COLO829 (cell line): ENCODE measurements around the gene CYP2B6.
"Not testable (repeated sequence)": the region's sequence is repeated elsewhere in the genome, so short reads cannot be mapped to it uniquely, and the experiment has no call there.

ENCODE experiments used
- DNase-seq: peaks from one replicate; pipeline ENCODE4 v3.0.0; 2012; ENCODE audit warnings: low spot score

Gene CYP2B6

DNA sequence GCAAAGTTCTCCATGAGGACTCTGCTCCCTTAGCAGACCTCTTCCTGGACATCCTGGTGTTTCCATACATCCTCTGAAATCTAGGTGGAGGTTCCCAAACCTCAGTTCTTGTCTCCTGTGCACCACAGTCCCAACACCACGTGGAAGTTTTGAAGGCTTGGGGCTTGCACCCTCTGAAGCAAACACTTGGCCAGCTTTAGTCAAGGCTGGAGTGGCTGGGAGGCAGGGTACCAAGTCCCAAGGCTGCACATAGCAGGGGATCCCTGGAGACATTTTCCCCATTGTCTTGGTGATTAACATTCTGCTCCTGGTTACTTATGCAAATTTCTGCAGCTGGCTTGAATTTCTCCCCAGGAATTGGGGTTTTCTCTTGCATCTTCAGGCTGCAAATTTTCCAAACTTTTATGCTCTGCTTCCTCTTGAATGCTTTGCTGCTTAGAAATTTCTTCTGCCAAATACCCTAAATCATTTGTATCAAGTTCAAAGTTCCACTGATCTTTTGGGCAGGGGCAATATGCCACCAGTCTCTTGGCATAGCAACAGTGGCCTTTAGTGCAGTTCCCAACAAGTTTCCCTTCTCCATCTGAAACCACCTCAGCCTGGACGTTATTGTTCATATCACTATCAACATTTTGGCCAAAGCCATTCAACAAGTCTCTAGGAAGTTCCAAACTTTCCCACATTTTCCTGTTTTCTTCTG lies 10.2 kb upstream of the CYP2B6 start:
- DNase-seq = not testable (repeated sequence)

DNA sequence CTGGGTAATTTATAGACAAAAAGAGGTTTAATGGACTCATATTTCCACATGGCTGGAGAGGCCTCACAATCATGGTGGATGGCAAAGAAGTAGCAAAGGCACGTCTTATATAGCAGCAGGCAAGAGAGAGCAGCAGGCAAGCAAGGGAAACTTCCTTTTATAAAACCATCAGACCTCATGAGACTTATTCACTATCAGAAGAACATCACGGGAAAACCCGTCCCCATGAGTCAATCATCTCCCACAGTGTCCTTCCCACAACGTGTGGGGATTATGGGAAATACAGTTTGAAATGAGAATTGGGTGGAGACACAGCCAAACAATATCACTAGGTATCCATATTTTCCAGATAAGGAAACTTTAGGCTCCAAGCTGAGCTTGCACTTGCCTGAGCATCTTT lies 9.5 kb upstream of the CYP2B6 start:
- DNase-seq = no peak

DNA sequence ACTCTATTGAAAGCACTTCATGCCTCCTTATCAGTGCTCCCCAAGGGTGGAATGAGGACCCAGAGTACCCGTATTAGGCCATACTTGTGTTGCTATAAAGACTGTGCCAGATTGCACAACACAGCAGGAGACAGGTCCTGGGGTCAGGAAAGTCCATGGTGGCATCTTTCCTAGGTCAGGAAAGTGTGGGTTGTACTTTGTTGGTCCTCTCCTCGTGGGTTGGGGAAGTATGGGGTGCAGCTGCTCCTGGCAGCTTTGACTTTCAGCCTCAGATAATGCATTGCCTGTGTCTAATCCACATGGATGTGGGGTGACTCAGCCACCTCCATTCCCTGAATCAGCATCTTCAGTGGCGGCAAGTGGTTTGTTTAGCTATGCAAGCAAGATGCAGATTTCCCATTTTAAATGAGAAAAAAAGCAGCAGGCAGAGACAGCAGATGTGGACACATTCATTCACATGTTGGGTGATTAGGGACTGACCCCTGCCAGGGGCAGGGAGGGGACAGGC lies 8.4 kb upstream of the CYP2B6 start:
- DNase-seq = no peak

DNA sequence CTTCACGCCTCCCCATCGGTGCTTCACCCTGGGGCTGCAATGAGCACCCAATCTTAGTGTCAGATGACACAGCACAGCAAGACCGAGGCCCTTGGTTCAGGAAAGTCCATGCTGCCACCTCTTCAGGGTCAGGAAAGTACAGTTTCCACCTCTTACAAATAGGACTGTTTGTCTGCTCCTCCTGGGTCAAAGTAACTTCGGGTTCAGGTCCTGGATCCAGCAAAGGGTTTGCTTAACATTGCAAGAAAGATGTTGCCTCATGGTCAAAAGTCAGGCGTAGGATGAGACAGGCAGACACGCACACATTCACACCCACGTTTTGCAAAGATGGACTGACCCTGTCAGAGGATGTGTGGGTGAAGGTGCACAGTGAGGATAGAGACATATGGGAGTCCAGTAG lies 1.6 kb upstream of the CYP2B6 start:
- no peak for DNase-seq

DNA sequence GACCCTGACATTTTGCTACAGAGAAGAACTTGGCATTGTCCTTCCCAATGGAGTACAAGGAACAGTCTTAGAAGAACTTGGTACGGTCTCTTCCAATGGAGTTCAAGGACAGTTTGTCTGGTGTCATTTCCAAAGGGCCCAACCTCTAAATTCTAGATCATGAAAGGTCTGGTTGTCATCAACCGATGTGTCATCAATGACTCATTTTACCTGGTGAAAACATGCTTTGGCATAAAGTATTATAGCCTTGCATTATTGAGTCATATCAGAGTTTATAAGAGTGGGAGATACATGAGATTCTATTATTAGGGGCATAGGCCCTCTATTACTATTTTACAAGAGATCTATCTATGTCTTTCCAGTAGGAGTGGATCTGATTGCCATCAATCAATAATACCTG lies 4.3 kb downstream of the CYP2B6 start:
- no peak for DNase-seq

DNA sequence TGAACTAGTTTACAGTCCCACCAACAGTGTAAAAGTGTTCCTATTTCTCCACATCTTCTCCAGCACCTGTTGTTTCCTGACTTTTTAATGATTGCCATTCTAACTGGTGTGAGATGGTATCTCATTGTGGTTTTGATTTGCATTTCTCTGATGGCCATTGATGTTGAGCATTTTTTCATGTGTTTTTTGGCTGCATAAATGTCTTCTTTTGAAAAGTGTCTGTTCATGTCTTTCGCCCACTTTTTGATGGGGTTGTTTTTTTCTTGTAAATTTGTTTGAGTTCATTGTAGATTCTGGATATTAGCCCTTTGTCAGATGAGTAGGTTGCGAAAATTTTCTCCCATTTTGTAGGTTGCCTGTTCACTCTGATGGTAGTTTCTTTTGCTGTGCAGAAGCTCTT lies 7.9 kb downstream of the CYP2B6 start:
- not testable (repeated sequence) for DNase-seq

DNA sequence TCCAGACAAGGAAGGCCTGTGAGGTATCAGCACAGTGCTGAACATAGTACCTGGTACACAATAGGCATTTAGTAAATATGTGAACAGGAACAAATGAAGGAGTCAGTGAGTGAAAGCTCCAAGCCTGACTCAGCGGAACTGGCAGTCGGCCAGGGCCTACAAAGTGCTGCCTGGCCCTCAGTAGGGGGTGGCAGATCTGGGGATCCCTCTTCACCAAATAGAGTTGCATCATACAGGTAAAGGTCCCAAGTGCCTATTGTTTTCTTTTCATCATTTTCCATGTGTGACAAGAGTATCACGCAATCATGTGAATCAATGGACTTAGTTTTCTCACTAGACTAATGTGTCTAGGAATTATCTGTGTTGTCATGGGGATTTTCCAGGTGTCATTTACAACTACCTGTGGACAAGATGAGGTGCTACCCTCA lies 9.2 kb downstream of the CYP2B6 start:
- DNase-seq = no peak

DNA sequence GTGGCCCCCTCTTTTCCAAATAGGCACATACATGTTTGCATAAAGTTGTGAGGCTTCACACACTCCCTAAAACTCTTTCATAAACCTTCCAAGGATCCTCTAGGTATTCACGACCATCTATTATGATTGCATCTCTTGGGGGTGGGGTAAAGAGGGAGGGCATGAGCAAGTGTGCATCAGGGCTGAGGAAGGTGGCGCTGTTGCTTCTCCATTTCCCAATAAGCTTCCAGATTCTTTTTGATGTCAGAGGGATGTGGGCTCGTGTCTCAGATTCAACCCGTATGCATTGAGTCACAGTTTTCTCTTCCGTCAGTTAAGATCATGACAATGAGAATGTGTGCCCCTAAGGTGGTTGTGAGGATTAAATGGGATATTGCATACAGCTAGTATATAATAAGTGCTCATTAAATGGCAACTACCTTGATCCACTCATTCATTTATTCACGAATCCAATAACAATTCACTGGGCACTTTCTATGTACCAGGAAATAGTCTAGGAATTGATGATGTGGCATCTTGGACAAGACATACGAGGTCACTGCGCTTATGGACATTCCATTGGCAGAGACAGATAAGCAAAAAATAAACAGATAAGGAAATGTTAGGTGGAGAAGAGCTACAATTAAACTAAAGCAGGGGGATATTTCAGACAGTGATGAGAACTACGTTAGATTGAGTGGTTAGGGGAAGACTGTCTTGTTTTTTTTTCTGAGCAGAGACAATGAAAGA lies 10.3 kb downstream of the CYP2B6 start:
- no peak for DNase-seq

DNA sequence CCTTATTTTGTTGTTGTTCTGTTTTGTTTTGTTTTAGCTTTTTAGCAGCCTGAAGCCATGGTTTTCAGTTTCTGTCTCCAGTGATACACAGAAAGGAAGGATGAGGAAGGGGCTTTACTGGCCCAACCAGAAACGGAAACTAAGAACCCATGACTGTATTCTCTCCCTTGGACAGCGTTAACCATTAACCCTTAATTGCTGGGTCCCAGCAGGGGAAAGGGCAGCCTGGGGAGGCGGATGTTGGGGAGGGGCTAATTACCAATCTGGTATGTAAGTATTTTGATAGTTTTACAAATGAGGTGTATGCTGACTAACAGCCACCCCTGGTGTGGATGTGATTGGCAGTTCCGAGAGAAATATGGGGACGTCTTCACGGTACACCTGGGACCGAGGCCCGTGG lies 12.6 kb downstream of the CYP2B6 start:
- DNase-seq = not testable (repeated sequence)

DNA sequence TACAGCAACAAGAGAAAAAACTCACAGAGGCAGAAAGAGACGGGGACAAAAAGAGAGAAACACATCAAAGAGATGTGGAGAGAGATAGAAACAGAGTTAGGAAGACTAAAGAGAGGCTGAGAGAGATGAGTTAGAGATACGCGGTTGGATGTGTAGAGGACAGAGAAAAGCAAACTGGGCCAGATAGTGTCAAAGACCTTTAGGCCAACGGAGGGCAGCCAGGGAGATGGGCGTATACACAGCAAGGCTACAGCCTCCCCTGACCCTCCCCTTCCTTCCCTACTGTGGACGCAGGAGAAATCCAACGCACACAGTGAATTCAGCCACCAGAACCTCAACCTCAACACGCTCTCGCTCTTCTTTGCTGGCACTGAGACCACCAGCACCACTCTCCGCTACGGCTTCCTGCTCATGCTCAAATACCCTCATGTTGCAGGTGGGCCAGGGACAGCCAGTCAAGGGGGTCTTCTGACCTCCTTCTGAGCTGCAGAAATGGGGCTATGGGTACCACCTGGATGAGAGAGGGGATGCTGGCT lies 18.7 kb downstream of the CYP2B6 start:
- DNase-seq = no peak

DNA sequence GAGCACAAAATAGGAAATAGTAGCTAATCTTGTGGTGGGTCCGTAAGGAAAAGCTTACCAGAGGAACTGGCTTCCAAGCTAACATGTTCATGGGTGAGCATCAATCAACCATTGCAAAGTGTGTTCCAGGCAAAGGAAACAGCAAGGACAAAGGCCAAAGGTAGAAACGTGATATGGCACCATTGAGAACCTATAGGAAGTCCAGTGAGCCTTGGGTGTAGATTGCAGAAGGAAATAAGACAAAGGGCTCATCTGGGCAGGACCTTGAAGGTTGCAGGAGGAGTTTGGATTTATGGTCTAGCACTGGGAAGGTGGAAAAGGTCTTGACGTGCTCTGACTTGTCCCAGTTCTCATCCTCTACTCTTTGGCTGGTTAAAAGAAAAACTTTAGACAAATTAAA lies 22.3 kb downstream of the CYP2B6 start:
- no peak for DNase-seq

DNA sequence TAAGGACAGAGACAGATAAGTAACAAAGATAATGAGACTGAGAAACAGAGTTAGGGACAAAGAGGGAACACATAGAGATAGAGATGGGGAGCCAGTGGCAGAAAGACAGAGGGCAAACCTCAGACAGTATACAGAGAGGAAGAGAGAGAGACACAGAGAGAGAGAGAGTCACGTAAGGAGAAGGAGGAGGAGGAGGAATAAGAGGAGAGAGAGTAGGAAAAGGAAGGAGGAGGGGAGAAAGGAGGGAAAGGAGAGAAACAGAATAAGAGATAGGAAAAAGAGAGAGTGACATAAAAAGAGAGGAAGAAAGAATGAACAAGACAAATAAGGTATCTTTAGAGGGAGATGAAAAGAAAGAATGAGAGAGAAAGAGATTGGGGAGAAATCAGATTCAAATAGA lies 23.6 kb downstream of the CYP2B6 start:
- DNase-seq = no peak

DNA sequence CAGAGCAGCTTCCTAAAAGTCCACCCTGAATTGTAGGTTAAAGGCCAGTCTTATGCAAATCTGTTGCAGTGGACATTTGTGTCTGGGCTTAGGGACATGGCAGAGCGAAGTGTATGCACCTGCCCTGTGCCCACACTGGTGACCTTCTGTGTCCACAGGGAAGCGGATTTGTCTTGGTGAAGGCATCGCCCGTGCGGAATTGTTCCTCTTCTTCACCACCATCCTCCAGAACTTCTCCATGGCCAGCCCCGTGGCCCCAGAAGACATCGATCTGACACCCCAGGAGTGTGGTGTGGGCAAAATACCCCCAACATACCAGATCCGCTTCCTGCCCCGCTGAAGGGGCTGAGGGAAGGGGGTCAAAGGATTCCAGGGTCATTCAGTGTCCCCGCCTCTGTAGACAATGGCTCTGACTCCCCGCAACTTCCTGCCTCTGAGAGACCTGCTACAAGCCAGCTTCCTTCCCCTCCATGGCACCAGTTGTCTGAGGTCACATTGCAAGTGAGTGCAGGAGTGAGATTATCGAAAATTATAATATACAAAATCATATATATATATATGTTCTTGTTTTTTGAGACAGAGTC lies 25.5 kb downstream of the CYP2B6 start:
- DNase-seq = no peak

DNA sequence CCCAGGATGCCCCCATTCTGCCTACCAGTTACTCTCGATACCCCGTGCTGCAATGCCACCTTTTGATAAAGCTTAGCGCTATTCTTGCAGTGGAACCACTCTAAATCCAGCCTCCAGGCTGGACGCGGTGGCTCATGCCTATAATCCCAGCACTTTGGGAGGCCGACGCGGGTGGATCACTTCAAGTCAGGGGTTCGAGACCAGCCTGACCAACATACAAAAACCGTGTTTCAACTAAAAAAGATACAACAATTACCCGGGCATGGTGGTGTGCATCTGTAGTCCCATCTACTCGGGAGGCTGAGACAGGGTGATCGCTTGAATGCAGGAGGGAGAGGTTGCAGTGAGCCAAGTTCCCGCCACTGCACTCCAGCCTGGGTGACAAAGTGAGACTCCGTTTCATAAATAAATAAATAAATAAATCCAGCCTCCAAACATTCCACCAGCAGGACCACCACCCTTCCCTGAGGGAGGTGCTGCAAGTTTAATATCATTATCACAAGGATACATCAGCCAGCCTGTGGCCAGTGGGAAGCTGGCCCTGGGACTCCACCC lies 27.7 kb downstream of the CYP2B6 start:
- DNase-seq = no peak

DNA sequence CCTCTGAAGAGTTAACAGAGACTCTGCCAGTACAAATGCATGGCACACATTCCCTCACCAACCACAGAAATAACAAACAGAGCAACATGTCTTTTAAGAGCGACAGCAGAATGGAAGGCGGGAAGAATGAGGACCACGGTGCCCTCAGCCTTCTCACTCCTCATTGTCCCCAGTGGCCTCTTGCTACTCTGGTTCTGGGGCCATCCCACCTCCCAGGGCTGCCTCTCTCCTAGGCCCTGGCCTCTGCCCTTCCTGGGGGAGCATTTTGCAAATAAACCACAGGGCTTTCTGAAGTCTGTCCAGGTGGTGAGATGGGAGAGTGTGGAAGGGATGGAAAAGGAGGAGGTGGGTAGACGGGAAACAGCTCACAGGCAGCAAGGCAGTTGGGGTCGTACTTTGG lies 28.3 kb downstream of the CYP2B6 start:
- no peak for DNase-seq

DNA sequence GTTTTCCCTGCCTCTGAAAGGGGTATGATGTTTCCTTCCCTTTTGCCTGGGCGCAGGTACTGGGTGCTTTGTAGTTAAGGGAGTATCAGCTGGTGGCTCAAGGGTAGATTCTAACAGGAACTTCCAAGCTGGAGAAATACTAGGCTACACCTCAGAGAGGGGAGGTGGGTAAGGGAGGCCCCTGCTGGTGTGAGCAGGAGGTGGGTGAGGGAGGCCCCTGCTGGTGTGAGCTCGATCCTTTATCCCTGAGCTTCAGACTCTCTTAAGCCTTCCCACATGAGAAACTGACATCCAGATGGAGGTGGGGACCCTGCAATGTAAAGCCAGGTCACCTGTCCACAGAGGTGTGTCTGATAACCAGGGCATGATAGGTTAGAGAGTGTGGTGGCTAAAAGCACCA lies 32.1 kb downstream of the CYP2B6 start:
- no peak for DNase-seq

DNA sequence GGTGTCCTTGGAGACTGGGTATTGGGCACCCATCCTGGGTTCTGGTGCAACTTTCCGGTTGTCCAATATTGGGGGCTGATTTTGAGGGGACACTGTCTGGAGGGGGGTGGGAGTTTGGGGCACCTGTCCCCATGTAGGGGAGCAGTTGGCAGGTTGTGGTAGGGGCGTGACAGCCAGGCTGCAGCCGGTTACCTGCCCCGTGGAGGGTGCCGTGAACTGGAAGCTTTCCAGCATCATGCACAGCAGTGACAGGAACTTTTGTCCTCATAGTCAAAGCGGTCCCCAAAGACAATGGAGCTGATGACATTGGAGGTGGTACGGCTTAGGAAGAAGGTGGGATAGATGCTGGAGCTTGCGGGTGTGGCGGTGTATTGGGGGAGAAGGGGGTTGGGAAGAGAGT lies 34.3 kb downstream of the CYP2B6 start:
- no peak for DNase-seq

DNA sequence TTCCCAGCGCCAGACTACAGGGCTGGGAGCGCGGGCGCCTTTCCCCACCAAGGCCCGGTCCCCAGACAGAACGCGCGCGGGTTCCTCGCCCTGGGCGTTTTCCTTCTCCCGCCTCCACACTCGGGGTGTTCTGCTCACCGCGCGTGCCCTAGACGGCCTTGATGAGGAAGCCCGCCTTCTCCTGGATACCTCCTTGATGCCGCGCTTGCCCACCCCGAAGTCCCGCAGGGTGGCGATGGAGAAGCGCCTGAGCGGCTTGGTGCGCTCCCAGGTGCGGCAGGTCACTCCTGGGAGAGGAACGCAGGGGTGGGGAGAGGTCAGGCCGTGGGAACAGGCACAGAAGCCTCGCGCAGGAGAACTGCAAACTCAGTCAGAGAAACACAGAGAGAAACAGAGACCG lies 34.8 kb downstream of the CYP2B6 start:
- DNase-seq = no peak

DNA sequence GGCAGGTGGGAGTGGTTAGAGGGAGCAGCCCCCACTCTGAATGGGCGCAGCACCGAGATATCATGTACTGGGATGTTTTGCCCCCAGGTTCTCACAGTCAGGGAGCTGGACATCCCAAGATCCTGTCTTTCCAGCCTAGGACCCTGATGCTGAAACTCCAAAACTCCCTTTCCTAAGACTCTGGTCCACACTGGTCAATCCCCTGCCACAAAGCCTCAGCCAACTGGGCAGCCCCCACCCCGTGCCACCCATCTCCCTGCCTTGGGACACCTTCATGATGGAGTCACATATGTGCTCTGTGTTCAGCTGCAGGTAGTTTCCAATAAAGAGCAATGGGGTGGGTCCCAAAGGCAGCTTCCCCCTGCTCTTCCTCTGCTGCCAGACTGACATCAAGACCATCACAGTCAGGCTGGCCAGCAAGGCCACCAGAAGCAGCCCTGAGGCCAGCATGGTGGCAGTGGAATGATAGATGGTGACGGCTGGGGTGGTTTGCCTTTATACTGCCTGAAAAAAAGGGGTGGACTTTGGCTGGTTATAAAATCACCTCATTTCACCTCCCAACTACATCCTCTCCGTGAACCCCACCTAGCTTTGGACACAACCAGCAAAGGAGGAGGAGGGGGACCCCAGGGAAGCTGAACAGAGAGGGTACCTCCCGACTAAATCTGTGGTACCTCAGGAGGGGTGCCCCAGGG lies 36.3 kb downstream of the CYP2B6 start:
- DNase-seq = no peak

DNA sequence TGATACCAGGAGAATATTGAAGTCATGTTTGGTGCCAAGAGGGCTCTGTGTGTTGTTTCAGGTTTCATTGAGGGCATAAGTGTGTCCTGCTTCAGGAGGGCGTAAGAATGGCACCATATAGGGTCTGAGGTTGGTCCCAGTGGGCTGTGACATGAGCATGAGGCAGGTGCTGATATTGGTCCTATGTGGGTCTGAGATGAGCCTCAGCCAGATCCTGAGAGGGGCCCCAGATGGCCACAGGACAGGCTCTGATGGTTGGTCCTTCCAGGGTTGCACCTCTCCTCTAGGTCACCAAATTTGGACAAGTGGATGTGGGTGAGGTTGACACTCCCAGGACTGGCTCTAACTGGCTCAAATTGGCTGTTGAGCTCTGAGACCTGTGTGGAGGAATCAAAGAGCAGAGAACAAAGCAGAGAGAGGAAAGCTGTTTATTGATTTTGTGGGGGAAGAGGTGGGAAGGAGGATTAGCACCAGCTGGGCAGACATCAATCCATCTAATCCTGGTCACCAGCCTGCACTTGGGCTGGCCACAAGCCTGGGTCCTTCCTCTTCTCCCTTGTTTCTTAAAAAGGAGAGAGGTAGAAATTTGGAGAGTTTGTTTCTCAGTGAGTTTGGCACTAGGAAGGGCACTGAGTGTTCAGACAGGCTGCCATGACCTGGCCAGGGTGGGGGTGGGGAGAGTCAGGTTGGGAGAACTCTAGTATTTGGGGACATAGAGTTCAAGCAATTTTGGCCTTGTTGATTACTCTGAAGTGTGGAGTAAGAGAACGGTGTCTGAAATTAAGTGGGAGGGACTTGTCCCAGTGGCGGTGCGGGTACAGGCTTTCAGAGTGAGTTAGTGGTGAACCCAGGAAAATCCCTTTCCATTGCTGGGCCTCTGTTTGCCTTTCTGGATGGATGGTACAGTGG lies 38.7 kb downstream of the CYP2B6 start:
- DNase-seq = no peak

DNA sequence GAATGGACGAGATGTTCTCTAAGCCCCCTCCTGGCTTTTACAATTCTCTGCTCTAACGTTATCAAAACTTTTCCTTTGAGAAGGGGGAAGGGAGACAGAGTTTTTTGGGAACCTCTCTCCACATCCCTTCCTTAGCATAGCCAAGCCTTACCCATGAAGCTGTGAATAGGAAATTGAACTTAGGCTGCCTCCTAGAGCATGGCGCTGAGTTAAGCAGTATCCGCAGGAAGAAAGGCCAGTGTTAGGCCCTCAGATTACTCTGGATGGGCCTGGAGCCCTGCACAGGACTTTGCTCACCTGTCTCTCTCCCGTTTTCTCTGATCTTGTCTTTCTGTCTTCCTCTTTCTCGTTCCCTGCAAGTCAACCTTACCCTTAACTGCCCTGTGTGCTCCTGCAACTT lies 39.6 kb downstream of the CYP2B6 start:
- DNase-seq = no peak
